Breast epithelium (tissue), 4 donors: ENCODE measurements around the gene TCF3. TPM values are rescaled to one million over a fixed set of nuclear protein-coding genes. Genes with fewer than 3 reads are reported as not detected.
"Not testable (repeated sequence)": the region's sequence is repeated elsewhere in the genome, so short reads cannot be mapped to it uniquely, and the experiment has no call there.

Experiments used
- DNase-seq, 2 donors: peaks; one replicate each; pipeline ENCODE4 v3.0.0-alpha.2; 2019; ENCODE audit warnings: low spot score in 2 of 2
- H3K27ac ChIP-seq, 2 donors: fragments of 200-600 bp; sonication (generic) in 1 of 2; one replicate each; pipeline ENCODE4 v1.5.1; 2016 to 2019; ENCODE audit warnings: mild to moderate bottlenecking in 1 of 2
- H3K27me3 ChIP-seq, 2 donors: fragments of 200-600 bp; sonication (generic) in 1 of 2; one replicate each; pipeline versions ENCODE4 v1.5.1 to v1.6.0; 2017 to 2019; ENCODE audit warnings: control low read depth in 1 of 2, mild to moderate bottlenecking in 1 of 2
- H3K36me3 ChIP-seq: fragments of 200-600 bp; one replicate; pipeline ENCODE4 v1.5.1; 2019
- H3K4me1 ChIP-seq, 2 donors: fragments of 200-600 bp; sonication (generic); one replicate each; pipeline ENCODE4 v1.5.1; 2016 to 2019; ENCODE audit warnings: control low read depth in 1 of 2
- H3K4me3 ChIP-seq, 3 donors: fragments of 200-600 bp; sonication (generic); 1 replicate in 2 of 3; 2 replicates in 1 of 3; pipeline ENCODE4 v1.5.1; 2016 to 2019; ENCODE audit warnings: mild to moderate bottlenecking in 3 of 3, moderate library complexity in 2 of 3
- H3K9me3 ChIP-seq, 2 donors: fragments of 200-600 bp; sonication (generic) in 1 of 2; one replicate each; pipeline ENCODE4 v1.5.1; 2016 to 2019; ENCODE audit warnings: control low read depth in 1 of 2
- CTCF ChIP-seq, 3 donors: fragments of 450-650 bp; IDR thresholded peaks; one replicate each; pipeline ENCODE4 v1.5.1; 2016 to 2017; ENCODE audit warnings: antibody characterized with exemption in 3 of 3, mild to moderate bottlenecking in 3 of 3, moderate library complexity in 3 of 3
- POLR2A ChIP-seq: fragments of 450-650 bp; IDR thresholded peaks from one replicate; pipeline ENCODE4 v1.6.1; 2016; ENCODE audit warnings: antibody characterized with exemption, mild to moderate bottlenecking, moderate library complexity
- POLR2AphosphoS5 ChIP-seq, 3 donors: sonication (generic); formaldehyde crosslinking; IDR thresholded peaks; one replicate each; pipeline ENCODE4 v1.6.1; 2017; ENCODE audit warnings: antibody characterized with exemption in 3 of 3
- intact Hi-C: fragments of 100-400 bp; cut with DNase I; formaldehyde crosslinking; loops from one replicate; pipeline ENCODE4 v1.15.1; 2023; ENCODE audit warnings: low total_unique reads
- total RNA-seq, 3 donors: library from RNA; depleted of rRNA; stranded (reverse); fragments of >200 nt; gene quantifications; one replicate each; pipeline ENCODE4 v1.1.0, GENCODE V29; 2016

The TCF3 gene
- total RNA-seq, 3 donors from 2014 or later, result 38.6 to 45.3 (median 42.3) TPM

- peaks cover 5% of the 10 kb centered on the region in 2 donors for H3K4me1 ChIP-seq
- no peak for TF ChIP-seq CTCF (IDR thresholded peaks at IDR 0.05)
- no peak for TF ChIP-seq POLR2AphosphoS5 (IDR thresholded peaks at IDR 0.05)
- H3K9me3 ChIP-seq, result no peaks in the 10 kb centered on the region
- intact Hi-C loops, result loop anchor here (5.0 kb wide), 1 partner anchor 980 kb away; no protein-coding TSS in a partner anchor
- no peak overlapping the region for H3K4me3 ChIP-seq
- no peaks in the 10 kb centered on the region for H3K27me3 ChIP-seq
- H3K36me3 ChIP-seq, result no peaks in the 10 kb centered on the region
- no peak overlapping the region for H3K27ac ChIP-seq
- DNase-seq, result no peak
Observed at GRCh38 chr19:1646659-1647453, 5.6 kb downstream of the TCF3 start.

GRCh38 chr19:1646149-1646548 lies 6.3 kb downstream of the TCF3 start:
- H3K27me3 ChIP-seq, result no peaks in the 10 kb centered on the region
- H3K4me3 ChIP-seq, result no peak overlapping the region
- peaks cover 5% of the 10 kb centered on the region in 2 donors for H3K4me1 ChIP-seq
- no peak for TF ChIP-seq POLR2A
- no peak for TF ChIP-seq CTCF (IDR thresholded peaks at IDR 0.05)
- no peak for TF ChIP-seq POLR2AphosphoS5 (IDR thresholded peaks at IDR 0.05)
- no peaks in the 10 kb centered on the region for H3K9me3 ChIP-seq
- H3K36me3 ChIP-seq, result no peaks in the 10 kb centered on the region
- intact Hi-C loops, result loop anchor here (5.0 kb wide), 1 partner anchor 981 kb away; no protein-coding TSS in a partner anchor
- no peak for DNase-seq
- H3K27ac ChIP-seq, result no peak overlapping the region

DNA sequence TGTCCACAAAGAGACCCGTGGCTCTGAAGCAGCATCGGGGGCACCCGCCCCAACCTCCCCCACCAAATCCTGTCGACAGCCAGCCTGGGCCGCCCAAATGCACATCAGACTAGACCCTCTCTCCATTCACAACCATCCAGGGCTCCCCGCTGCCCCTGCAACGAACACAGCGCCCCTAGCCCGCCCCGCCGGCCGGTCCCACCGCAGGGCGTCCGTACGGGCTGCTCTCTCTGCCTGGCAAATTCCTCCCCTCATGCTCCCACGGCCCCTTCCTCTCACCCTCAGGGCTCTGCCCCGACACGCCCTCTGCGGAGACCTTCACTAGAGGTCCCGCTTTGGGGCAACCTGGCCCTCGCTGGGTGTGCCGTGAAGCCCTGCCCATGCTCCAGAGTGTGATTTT lies 7.1 kb downstream of the TCF3 start:
- Histone ChIP-seq H3K27me3 (no peaks in the 10 kb centered on the region), H3K36me3 (no peaks in the 10 kb centered on the region), H3K4me3 (no peak overlapping the region), H3K9me3 (no peaks in the 10 kb centered on the region), H3K4me1 (peaks cover 0 to under 1% of the 10 kb centered on the region in 2 donors), H3K27ac (no peak overlapping the region)
- TF ChIP-seq POLR2A, result no peak
- no peak for TF ChIP-seq POLR2AphosphoS5 (IDR thresholded peaks at IDR 0.05)
- TF ChIP-seq CTCF (IDR thresholded peaks at IDR 0.05), result no peak
- no peak for DNase-seq
- intact Hi-C loops, result loop anchor here (5.0 kb wide), 1 partner anchor 982 kb away; no protein-coding TSS in a partner anchor

DNA sequence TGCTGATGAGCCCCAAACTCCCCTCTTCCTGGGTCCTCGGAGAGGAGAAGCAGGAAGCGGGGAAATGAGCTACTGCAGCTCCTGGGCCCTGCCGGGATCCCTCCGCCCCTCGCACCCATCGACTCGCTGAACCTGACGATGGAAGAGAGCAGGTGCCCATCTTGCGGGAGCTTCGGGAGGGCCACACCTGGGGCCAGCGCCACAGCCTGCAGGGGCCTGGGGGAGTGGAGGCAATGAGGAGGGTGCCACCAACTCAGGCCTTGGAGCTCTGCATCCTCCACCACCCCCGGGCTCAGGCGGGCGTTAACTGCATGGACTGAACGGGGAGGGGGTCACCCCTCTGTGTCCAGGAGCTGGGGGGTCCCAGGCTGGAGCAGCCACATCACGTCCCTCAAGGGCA lies 8.3 kb downstream of the TCF3 start:
- intact Hi-C loops, result loop anchor here (5.0 kb wide), 1 partner anchor 752 kb away; the partner anchor contains the start of genes MED16 and RNU6-9
- TF ChIP-seq POLR2A (no peak), CTCF (IDR thresholded peaks at IDR 0.05) (no peak), POLR2AphosphoS5 (IDR thresholded peaks at IDR 0.05) (no peak)
- Histone ChIP-seq H3K4me3 (no peak overlapping the region), H3K27ac (no peak overlapping the region), H3K9me3 (no peaks in the 10 kb centered on the region), H3K27me3 (no peaks in the 10 kb centered on the region), H3K4me1 (no peaks in the 10 kb centered on the region), H3K36me3 (no peaks in the 10 kb centered on the region)
- DNase-seq, result no peak

GRCh38 chr19:1640893-1641448 lies 11.4 kb downstream of the TCF3 start:
- H3K4me3 ChIP-seq, H3K27ac ChIP-seq, H3K9me3 ChIP-seq, H3K27me3 ChIP-seq, DNase-seq, H3K4me1 ChIP-seq, H3K36me3 ChIP-seq: not testable (repeated sequence)
- intact Hi-C loops, result loop anchor here (5.0 kb wide), 1 partner anchor 749 kb away; the partner anchor contains the start of genes MED16 and RNU6-9
